ENCODE results near the gene PPP3CA. TPM values are rescaled to one million over a fixed set of nuclear protein-coding genes. Genes with fewer than 3 reads are reported as not detected.
A peak's percentile ranks its signal among the peaks of the same experiment; 100 is the strongest.

Gene PPP3CA
- total RNA-seq, 1 experiment from 2014 or later, result 129 TPM

DNA sequence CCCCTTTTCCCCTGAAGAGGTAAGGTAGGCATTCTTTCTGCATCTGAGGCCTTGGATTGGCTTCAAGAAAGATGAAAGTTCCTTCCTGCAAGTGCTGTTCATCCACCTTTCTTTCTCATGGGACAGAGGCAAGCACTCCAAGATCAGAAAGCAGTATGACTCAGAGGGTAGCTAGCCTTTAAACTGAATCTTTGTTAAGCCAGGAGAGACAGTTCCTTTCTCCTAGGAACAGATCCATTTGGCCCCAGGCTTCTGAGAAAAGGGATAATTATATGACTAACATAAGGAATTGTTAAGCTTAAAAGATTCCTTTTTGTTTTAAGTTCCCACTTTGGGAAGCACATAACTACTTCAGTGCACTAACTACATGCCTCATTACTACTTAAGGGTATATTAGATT lies 192.0 kb downstream of the PPP3CA start:
- CTCF ChIA-PET, result no interaction called here
- BruUV-seq (replicated peaks), result no TSS peak
- H3K4me1 ChIP-seq (ENCODE audit: insufficient read depth, low read length, poor library complexity, severe bottlenecking), result peaks cover 54% of the 10 kb centered on the region
- TF ChIP-seq CTCF (conservative IDR thresholded peaks at IDR 0.05; ENCODE audit: low read depth, low read length) (no peak), EZH2 (IDR thresholded peaks at IDR 0.05; ENCODE audit: borderline replicate concordance, low read depth, low read length, poor library complexity, severe bottlenecking) (no peak)
- POLR2A ChIA-PET (ENCODE audit: low non-redundant PET), result no interaction called here
- H3K27ac ChIP-seq (ENCODE audit: low read depth, low read length, poor library complexity, severe bottlenecking), result no peak overlapping the region
- peak; percentile 54 for DNase-seq (ENCODE audit: low spot score)
- H3K9me3 ChIP-seq (ENCODE audit: low read depth, low read length, poor library complexity, severe bottlenecking), result no peaks in the 10 kb centered on the region
- H3K36me3 ChIP-seq (ENCODE audit: insufficient read depth, low read length, poor library complexity, severe bottlenecking), result no peaks in the 10 kb centered on the region
- no peaks in the 10 kb centered on the region for H3K27me3 ChIP-seq (replicated peaks; ENCODE audit: insufficient read depth, low read depth, low read length, poor library complexity)
- no peak overlapping the region for H3K4me3 ChIP-seq (ENCODE audit: low read depth, low read length, poor library complexity, severe bottlenecking)
- intact Hi-C loops (cut with micrococcal nuclease; ENCODE audit: unreplicated experiment), result no loop called here

DNA sequence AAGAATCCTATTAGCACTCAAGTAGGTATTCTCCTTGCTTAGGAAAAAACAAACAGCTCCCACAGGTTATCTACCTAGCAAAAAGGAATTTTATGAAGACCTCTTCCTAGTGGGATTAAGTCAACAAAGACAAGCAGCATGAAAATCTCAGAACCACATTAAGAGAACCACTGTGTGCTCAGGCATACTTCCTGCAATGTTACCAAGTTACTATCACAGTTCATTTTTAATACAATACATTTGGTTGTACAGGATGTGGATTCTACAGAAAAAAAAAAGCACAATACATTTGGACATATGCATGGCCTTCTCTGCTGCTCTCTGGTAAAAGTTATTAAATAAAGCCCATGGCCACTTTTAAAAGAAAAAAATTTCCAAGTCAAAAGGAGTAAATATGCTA lies 193.7 kb downstream of the PPP3CA start:
- no peak overlapping the region for H3K27ac ChIP-seq (ENCODE audit: low read depth, low read length, poor library complexity, severe bottlenecking)
- no TSS peak for BruUV-seq (replicated peaks)
- H3K4me1 ChIP-seq (ENCODE audit: insufficient read depth, low read length, poor library complexity, severe bottlenecking), result peaks cover 45% of the 10 kb centered on the region
- intact Hi-C loops (cut with micrococcal nuclease; ENCODE audit: unreplicated experiment), result no loop called here
- no peaks in the 10 kb centered on the region for H3K9me3 ChIP-seq (ENCODE audit: low read depth, low read length, poor library complexity, severe bottlenecking)
- CTCF ChIA-PET, result no interaction called here
- H3K27me3 ChIP-seq (replicated peaks; ENCODE audit: insufficient read depth, low read depth, low read length, poor library complexity), result no peaks in the 10 kb centered on the region
- POLR2A ChIA-PET (ENCODE audit: low non-redundant PET), result no interaction called here
- DNase-seq (ENCODE audit: low spot score), result no peak
- no peak overlapping the region for H3K4me3 ChIP-seq (ENCODE audit: low read depth, low read length, poor library complexity, severe bottlenecking)
- no peak for TF ChIP-seq EZH2 (IDR thresholded peaks at IDR 0.05; ENCODE audit: borderline replicate concordance, low read depth, low read length, poor library complexity, severe bottlenecking)
- no peak for TF ChIP-seq CTCF (conservative IDR thresholded peaks at IDR 0.05; ENCODE audit: low read depth, low read length)
- H3K36me3 ChIP-seq (ENCODE audit: insufficient read depth, low read length, poor library complexity, severe bottlenecking), result no peaks in the 10 kb centered on the region

- no peaks in the 10 kb centered on the region for H3K9me3 ChIP-seq (ENCODE audit: low read depth, low read length, poor library complexity, severe bottlenecking)
- CTCF ChIA-PET, result no interaction called here
- H3K27ac ChIP-seq (ENCODE audit: low read depth, low read length, poor library complexity, severe bottlenecking), result no peak overlapping the region
These were observed 194.8 kb downstream of the PPP3CA start for GRCh38 chr4:101152521-101152920.

More at GRCh38 chr4:101152521-101152920, 194.8 kb downstream of the PPP3CA start:
- POLR2A ChIA-PET (ENCODE audit: low non-redundant PET), result no interaction called here
- BruUV-seq (replicated peaks), result no TSS peak
- Histone ChIP-seq H3K4me3 (ENCODE audit: low read depth, low read length, poor library complexity, severe bottlenecking) (no peak overlapping the region), H3K36me3 (ENCODE audit: insufficient read depth, low read length, poor library complexity, severe bottlenecking) (no peaks in the 10 kb centered on the region), H3K4me1 (ENCODE audit: insufficient read depth, low read length, poor library complexity, severe bottlenecking) (peaks cover 38% of the 10 kb centered on the region), H3K27me3 (replicated peaks; ENCODE audit: insufficient read depth, low read depth, low read length, poor library complexity) (no peaks in the 10 kb centered on the region)
- intact Hi-C loops (cut with micrococcal nuclease; ENCODE audit: unreplicated experiment), result no loop called here
- no peak for TF ChIP-seq CTCF (conservative IDR thresholded peaks at IDR 0.05; ENCODE audit: low read depth, low read length)
- DNase-seq (ENCODE audit: low spot score), result no peak

Measured in A673 (cell line).